ELF-1 (cell line): ENCODE data around the gene VCAN.
A peak's percentile ranks its signal among the peaks of the same experiment; 100 is the strongest.
"Not testable (repeated sequence)": the region's sequence is repeated elsewhere in the genome, so short reads cannot be mapped to it uniquely, and the experiment has no call there.

Experiments used
- DNase-seq: peaks from one replicate; pipeline ENCODE4 v3.0.0-alpha.2; 2016; ENCODE audit warnings: low read depth, low spot score

VCAN gene

DNA sequence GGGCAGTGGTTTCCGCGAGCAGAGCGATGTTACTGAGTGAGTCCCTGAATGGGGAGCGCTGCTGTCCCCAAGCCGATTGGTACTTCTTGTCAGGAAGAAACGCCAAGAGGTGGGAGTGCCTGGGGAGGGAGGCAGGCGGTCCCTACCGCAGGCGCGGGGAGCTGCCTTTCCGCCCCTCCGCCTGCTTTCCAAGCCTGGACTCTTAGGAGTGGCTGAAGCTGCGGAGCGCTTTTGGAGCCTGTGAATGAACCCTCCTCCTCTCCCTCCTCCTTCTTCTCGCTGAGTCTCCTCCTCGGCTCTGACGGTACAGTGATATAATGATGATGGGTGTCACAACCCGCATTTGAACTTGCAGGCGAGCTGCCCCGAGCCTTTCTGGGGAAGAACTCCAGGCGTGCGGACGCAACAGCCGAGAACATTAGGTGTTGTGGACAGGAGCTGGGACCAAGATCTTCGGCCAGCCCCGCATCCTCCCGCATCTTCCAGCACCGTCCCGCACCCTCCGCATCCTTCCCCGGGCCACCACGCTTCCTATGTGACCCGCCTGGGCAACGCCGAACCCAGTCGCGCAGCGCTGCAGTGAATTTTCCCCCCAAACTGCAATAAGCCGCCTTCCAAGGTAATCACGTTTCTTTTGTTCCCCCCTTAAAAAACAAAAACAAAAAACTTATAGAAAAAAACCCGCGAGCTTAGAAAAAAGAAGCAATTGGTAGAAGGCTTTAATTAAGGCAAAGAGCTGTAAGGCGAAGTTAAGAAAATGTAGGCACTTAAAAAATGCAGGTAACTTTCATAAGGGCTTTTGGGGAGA is at the start of gene VCAN:
VCAN (plus strand) TSS at position 340 of the 808 bp plus-strand sequence. CDS start 11,775 bp downstream, outside the sequence.
- peak; percentile 91 for DNase-seq

DNA sequence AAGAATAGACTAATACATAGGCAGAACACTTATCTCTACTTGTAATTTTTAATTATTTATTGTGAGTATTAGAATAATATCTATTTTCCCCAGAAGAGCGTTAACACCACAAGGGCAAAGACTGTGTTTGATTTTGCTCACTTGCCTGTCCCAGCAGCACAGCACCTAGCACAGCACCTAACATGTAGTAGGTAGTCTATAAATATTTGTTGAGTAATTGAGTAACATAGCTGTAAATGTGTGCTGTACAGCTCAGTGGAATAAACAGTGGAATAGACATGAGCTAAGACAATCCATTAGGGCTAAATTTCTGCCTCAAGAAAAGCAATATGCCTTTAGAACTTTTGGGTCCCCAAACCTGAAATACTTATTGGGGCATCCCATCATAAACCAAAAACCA is 49.3 kb upstream of the VCAN start:
- DNase-seq: no peak

DNA sequence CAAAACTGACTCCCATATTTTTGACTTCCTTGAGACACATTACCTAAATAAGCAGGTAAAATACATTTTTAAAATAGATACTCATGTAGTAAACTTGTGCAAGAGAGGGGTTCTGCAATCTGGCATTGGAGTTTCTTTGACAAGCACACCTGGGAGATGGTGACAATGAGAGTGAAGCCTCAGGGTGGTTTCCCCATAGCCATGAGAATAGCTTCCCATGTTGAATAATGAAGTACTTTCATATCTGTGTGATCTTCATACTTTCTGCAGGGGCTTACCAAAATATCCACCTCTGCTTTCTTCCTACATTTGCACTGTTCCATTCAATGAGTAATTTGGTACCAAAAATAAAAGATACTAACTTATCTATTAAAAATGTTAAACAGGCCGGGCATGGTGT is 44.7 kb upstream of the VCAN start:
- no peak for DNase-seq

DNA sequence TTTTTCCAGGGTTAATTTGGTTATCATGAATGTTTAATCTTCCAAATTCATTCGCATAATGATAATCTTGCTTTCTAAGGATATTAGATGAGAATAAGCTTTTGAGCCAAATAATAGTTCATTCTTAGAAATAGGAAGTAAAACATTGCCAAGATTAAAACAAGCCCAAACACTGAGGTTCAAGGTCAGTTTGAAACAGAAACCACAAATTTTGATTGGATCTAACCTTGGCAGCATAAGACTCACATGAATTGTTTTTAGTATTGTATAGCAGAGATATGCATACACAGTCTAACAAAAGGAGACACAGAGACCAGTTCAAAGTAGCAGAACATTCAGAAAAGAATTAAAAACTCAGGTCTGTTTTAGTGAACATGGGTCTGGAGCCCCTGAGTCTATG is 43.4 kb upstream of the VCAN start:
- no peak for DNase-seq

DNA sequence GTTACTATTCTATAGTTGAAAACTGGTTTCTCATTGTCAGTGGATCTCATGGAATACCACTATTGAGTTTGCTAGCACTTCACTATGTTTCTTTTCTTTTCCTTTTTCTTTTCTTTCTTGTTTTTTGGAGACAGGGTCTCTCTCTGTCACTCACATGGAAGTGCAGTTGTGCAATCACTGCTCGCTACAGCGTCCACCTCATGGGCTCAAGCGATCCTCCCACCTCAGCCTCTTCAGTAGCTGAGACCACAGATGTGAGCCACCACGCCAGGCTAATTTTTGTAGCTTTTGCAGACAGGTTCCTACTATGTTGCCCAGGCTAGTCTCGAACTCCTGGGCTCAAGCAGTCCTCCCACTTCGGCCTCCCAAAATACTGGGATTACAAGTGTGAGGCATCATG is 42.7 kb upstream of the VCAN start:
- no peak for DNase-seq

DNA sequence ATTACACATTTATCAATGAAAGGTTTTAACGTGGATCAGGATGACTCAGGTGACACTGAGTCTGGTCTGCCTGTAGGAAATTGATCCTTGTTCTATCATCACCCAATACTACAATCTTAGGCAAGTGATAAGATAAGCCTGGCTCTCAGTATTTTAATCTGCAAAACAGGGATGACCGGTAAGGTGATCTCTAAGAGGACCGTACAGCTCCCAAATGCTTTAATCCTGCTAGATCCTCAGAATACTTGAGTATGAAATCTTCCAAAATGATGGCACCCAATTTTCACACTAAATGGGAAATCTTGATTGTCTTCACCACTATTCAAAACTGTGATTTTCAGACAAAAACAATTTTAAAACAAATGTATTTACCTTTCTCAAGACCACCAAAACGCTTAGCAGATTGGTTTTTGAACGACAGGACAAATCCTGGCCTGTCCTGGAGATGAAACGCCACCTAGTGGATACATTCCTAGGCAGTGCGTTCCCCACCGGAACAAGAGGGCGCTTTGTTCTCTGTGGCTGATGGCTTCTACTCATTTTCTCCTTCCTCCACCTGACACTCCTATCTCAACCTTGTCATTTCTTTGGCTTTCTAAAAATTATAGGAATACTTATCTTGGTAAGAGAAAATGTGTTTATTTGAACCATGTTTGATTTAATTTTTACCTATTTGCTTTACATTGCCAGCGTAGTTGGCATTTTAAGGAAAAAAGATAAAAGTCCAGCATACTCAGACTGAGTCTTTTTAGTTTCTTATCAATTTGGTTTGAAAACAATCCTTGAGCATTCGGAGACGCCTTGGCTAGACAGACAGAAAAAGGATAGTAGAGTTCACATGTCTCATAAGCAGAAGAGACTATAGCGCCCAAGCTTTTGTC is 41.2 kb upstream of the VCAN start:
- DNase-seq: peak; percentile 81

DNA sequence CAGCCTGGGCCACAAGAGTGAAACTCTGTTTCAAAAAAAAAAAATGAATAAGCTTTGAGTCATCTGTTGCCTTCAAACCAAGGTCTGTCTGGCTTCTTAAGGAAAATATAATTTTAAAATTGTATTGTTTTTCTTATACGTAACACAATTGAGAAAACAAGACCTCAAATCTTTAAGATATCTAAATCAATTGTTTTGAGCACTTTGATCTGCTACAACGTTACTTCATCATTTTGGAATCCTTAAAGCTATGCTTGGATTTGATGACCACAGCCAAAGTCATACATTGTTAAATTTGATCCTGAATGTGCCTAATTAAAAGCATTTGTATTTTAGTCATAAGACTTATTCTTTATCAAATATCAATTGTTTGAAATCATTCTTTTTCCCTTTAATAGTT is 37.7 kb upstream of the VCAN start:
- no peak for DNase-seq

DNA sequence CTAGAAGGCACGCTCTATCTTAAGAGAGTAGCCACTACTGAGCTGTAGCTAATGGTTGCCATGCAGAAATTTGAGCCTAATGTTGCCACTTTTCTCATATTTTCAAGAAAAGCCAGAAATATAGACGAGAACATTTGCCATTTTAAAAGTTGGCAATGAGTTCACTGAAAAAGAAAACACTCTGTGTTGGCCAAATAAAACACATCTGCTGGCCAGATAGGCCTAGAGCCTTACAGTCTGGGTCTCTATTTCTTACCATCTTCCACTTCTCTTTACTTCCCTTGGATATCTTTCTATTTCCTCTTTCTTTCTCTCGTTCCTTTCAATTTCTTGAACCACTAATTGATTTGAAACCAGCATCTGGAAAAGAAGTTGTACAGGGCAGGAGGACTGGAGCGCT is 36.6 kb upstream of the VCAN start:
- DNase-seq: no peak

DNA sequence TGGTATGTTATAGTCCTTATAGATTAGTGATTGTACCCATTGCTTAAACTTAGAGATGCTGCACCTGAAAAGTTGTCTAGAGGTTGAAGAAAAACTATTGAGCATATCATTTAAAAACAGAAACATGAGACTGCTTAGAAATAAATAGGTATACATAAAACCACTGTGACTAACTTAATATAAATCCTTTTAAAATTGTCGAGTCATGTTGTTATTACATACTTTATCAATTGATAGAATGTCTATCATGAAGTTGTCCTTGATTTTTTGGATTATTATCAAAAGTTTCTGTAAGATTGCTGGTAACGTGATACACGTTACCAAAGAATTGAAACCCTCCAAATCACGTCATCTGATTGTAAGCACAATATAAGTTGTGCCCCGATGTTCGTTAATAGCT is 35.3 kb upstream of the VCAN start:
- DNase-seq: no peak

DNA sequence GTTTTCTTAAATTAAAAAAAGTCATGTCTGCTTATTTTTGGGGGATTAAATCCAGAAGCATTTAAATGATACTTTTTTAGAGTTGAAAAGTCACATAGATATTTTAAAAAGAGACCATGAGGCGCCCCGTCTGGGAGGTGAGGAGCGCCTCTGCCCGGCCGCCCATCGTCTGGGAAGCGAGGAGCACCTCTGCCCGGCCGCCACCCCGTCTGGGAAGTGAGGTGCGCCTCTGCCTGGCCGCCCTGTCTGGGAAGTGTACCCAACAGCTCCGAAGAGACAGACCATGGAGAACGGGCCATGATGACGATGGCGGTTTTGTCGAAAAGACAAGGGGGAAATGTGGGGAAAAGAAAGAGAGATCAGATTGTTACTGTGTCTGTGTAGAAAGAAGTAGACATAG is 33.8 kb upstream of the VCAN start:
- DNase-seq: not testable (repeated sequence)

DNA sequence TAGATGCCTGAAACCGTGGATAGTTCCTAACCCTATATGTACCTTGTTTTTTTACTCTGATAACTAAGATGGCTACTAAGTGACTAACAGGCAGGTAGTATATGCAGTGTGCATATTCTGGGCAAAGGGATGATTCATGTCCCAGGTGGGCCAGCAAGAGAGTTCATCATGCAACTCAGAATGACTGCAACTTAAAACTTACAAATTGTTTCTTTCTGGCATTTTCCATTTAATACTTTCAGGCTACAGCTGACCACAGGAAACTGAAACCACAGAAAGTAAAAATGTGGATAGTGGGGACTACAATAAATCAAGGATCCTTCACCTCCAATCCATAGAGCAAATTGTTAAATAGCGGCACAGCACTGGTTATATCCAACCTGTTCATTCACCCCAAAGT is 30.7 kb upstream of the VCAN start:
- no peak for DNase-seq

DNA sequence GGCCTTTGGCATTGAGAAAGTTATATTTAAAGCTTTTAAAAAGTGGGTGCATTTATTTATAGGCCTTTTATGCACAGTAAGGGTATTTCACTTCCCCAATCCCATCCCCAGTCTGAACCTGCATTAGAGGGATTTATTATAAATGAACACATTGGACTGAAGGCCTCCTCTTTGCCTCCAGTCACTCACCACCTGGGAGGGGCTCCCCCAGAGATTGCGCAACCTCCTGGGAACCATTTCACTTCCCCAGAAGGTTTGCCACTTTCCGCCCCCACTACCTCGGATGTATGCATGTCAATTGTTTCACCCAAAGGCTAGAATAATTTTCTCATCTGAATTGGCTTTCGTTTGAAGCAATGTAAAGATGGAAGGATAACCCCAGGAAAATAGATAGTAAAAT is 29.8 kb upstream of the VCAN start:
- DNase-seq: no peak

DNA sequence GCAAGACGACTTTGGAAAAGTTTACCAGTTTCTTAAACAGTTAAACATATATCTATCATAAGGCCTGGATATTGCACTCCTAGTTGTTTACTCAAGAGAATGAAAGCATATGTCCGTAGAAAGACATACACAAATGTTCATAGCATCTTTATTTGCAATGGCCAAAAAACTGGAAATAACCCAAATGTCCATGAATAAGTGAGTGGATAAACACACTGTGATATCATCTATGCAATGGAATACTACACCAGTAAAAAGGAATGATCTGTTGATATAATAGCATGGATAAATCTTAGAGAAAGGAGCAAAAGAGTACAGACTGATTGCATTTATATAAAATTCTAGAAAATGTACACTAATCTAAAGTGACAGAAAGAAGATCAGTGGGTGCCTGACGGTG is 28.0 kb upstream of the VCAN start:
- no peak for DNase-seq

DNA sequence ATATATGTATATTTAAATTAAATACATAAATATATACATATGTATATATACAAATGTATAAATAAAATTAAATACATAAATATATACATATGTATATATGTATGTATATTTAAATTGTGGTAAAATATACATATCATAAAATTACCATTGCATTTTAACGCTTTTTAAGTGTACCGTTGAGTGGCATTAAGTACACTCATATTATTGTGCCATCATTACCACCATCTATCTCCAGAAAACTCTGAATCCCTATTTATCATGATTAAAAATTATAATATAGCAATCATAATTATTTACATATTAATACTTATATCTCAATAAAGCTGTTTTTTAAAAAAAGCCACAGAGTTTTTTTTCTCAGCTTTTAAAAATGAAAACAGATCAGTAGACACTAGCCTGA is 27.1 kb upstream of the VCAN start:
- no peak for DNase-seq

DNA sequence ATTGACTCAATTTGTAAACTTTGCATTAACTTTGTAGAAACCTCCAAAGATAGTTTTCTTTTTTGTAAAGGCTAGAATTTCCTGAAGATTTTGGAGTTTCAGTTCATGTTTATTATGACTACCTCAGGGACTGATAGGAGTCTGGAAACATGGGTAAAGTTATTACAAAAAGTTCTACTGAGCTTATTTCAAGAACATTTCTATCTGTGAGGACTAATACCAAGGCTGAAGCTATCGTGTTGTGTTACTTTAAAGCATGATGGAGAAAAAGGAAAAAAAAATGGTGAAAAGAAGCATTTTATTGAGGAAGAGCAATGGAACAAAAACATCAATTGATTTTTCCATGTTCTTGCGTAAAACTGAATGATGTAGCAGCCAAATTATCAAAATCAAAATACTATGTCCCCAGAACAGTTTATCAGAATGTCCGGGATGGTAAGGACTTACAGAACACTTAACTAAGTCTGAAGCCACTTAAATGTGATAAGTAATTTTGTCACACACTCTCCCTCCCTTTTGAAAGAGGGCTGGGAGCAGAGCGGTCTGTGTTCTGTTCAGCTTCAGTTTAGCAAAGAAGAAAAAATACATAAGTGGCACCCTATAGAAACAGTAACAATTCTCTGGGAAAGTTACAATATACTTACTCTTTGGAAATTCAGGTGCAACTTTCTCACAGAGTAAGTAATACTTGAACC is 25.1 kb upstream of the VCAN start:
- no peak for DNase-seq

DNA sequence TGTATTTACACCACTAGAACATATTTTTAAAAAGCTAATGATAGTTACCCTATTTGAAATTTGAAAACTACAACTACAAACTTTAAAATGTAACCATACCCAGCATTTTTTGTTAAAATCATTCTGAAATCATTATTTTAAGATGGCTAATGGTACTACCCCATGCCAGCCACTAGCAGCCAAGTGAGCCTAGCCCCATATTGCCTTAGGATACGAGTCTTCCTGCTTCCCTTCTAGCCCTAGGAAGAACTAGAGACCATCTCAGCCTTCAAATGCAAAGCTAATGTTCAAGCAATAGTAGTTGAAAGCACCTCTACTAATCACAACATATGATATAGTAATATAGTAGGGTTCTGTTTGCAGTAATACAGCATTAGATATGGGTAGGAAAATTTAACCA is 24.0 kb upstream of the VCAN start:
- no peak for DNase-seq

DNA sequence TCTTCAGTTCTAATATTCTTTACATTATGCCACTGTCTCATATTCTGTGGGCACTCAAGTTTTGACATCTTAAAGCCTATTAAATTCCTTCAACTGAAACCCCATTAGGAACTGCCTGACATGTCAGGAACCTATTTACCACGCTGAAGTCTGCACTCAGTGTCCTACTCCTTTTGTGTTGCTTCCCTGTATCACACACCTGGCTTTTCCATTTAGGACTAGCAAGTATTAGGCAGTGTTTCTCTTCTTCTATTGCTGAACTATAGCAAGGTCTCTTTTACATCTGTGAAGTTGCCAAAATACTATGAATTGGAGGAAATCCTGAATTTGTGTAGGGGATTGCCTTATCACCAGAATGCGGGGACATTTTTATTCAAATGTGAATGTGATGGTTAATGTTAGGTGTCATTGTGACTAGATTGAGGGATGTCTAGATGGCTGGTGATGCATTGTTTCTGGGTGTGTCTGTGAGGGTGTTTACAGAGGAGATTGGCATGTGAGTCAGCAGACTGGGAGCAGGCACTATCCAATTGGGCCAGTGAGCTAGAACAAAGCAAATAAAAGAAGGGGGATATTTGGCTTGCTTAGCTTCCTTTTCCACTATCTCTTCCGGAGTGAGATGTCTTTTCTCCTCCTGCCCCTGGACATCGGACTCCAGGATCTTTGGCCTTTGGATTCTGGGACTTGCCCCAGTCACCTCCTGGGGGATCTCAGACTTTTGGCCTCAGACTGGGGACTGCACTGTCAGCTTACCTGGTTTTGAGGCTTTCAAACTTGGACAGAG is 21.2 kb upstream of the VCAN start:
- peak; percentile 54 for DNase-seq

DNA sequence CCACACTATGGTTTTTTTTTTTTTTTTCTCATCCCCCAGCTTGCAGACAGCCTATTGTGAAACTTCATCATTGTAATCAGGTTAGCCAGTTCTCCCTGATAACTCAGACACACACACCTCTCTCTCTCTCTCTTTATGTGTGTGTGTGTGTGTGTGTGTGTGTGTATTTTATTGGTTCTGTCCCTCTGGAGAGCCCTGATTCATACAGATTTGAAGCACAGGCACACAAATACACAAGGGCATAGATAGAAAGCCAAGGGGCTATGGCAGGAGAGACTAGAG is 20.6 kb upstream of the VCAN start:
- no peak for DNase-seq

DNA sequence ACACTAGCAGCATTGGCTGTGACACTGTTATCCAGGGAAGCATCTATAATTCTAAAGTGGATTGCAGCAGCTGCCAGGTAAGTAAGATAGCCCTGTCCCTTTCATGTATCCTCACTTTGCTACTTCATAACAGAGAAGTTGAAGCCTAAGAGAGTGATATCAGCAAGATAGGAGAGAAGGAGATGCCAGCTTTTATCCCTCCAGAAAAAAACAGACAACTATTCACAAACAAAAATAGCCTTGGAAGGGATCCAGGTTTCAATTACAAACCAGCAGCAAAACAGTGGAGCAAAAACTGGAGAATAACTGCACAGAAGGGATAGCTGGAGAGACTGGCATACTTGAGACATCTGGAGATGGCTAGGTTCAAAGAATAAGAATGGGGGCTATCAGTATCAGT is 19.6 kb upstream of the VCAN start:
- no peak for DNase-seq

DNA sequence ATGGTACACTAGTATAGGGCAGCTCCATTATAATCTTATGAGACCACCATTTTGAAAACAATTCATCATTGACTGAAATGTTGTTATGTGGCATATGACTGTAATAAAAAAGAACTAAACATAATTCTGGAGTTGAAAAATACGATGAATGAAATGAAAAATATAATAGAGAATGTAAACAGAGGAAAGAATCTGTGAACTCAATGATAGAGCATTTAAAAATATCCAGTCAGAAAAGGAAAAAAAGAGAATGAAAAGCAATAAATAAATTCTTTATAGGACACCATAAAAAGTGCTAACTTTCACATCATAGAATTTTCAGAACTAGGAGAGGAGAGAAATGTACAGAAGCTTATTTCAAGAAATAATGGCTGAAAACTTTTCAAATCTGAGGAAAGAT is 17.6 kb upstream of the VCAN start:
- no peak for DNase-seq

DNA sequence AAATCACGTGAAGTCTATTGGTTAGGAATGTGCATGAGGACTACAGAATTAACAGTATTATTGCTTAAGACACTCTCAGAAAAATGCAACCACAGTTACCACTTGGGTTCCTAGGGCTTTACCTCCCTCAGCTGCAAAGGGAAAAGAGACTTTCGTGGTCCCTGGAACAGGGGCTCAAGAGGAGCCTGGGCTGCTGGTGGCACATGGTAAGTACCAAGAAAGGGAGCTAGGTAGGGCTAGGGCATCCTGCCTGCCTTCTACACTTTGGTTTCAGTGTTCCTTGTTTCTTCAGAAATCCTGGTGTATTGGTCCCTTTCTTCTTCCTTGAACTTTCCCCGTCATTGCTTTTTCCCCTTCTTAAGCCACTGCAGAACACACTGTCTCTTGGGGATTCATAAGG is 7.3 kb upstream of the VCAN start:
- no peak for DNase-seq
